Stimulated activated CD4-positive, alpha-beta T cell treated with anti-CD3 and anti-CD28 coated beads, Interleukin-15, amount 100 ng/mL, for 24 hours (primary cell): ENCODE measurements around the gene GBF1.
A peak's percentile ranks its signal among the peaks of the same experiment; 100 is the strongest.

Experiments used
- DNase-seq: peaks from one replicate; pipeline ENCODE4 v3.0.0-alpha.2; 2020

Gene GBF1

GRCh38 chr10:102367441-102367840 is 122.1 kb downstream of the GBF1 start:
- no peak for DNase-seq

- DNase-seq = no peak
Measured at GRCh38 chr10:102368077-102368476, 122.7 kb downstream of the GBF1 start.

- no peak for DNase-seq
Measured at GRCh38 chr10:102371295-102371694, 126.0 kb downstream of the GBF1 start.

GRCh38 chr10:102375250-102375649 is 129.9 kb downstream of the GBF1 start:
- DNase-seq = no peak

GRCh38 chr10:102375867-102376266 is 130.5 kb downstream of the GBF1 start:
- no peak for DNase-seq

- DNase-seq = no peak
Measured at GRCh38 chr10:102376901-102377300, 131.6 kb downstream of the GBF1 start.

- DNase-seq = no peak
Measured at GRCh38 chr10:102379383-102379782, 134.1 kb downstream of the GBF1 start.

- no peak for DNase-seq
Measured at GRCh38 chr10:102381983-102382382, 136.7 kb downstream of the GBF1 start.

- no peak for DNase-seq
Measured at GRCh38 chr10:102382871-102383270, 137.5 kb downstream of the GBF1 start.

- peak; percentile 36 for DNase-seq
Measured at GRCh38 chr10:102384053-102384452, 138.7 kb downstream of the GBF1 start.

- no peak for DNase-seq
Measured at GRCh38 chr10:102384606-102385429, 139.5 kb downstream of the GBF1 start.

- DNase-seq = no peak
Measured at GRCh38 chr10:102389894-102390293, 144.6 kb downstream of the GBF1 start.

GRCh38 chr10:102392306-102392705 is 147.0 kb downstream of the GBF1 start:
- no peak for DNase-seq

- no peak for DNase-seq
Measured at GRCh38 chr10:102393411-102394078, 148.2 kb downstream of the GBF1 start.

GRCh38 chr10:102394079-102394800 is 148.9 kb downstream of the GBF1 start:
- DNase-seq = peak; percentile 98

- peak; percentile 69 for DNase-seq
Measured at GRCh38 chr10:102394801-102395399, 149.6 kb downstream of the GBF1 start.

- peak; percentile 92 for DNase-seq
Measured at GRCh38 chr10:102395400-102396316, 150.3 kb downstream of the GBF1 start, which contains the start of gene NFKB2. TSS of gene NFKB2 (plus strand) at chr10:102395705. CDS start at chr10:102395960, 255 bp downstream.

- no peak for DNase-seq
Measured at GRCh38 chr10:102396317-102396650, 151.0 kb downstream of the GBF1 start.

- no peak for DNase-seq
Measured at GRCh38 chr10:102396730-102397151, 151.4 kb downstream of the GBF1 start.

- no peak for DNase-seq
Measured at GRCh38 chr10:102397222-102398171, 152.2 kb downstream of the GBF1 start.
